Subcutaneous adipose tissue (tissue), 4 donors: ENCODE data around the gene TMEM9B. TPM values are rescaled to one million over a fixed set of nuclear protein-coding genes. Genes with fewer than 3 reads are reported as not detected.

Experiments used
- total RNA-seq, 4 donors: library from RNA; depleted of rRNA; stranded (reverse); fragments of >200 nt; gene quantifications; one replicate each; pipeline ENCODE4 v1.1.0, GENCODE V29; 2016
- TF ChIP-seq, protein P1 (sequence below): fragments of 450-650 bp; IDR thresholded peaks from one replicate; pipeline ENCODE4 v1.5.1; 2016; ENCODE audit warnings: low read depth, mild to moderate bottlenecking, control low read depth, antibody characterized with exemption, moderate library complexity

TMEM9B gene
- total RNA-seq, 4 donors from 2014 or later, result 37.1 to 56.8 (median 47.0) TPM

DNA sequence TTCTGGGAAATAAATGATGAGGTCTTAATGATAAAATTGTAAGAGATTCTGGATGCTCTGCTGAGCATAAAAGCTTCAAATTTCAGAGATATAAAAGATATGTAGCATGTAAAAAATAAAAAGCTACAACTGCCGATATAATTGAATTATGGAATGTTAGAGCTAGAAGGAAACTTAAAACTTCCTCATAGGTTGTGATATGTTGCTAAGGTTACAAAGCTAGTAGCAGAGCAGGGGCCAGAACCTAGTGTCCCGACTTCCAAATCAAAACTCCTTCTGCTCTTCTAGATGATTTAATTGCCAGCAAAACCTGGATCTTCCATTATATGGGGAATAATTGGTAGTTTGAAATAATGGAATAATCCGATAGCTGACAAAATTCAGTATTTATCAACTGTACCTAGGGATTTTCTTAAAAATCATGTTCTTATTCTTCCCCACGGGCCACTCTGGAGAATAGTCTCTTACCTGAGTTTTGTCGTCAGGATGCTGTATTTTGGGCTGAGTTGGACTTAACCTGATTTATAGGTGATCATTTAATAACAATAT is 21.6 kb downstream of the TMEM9B start, which contains the start of gene ASCL3:
TSS of gene ASCL3 (minus strand) at position 499 of the 549 bp plus-strand sequence. CDS start 4,855 bp downstream, outside the sequence.
- TF ChIP-seq, protein P1, sequence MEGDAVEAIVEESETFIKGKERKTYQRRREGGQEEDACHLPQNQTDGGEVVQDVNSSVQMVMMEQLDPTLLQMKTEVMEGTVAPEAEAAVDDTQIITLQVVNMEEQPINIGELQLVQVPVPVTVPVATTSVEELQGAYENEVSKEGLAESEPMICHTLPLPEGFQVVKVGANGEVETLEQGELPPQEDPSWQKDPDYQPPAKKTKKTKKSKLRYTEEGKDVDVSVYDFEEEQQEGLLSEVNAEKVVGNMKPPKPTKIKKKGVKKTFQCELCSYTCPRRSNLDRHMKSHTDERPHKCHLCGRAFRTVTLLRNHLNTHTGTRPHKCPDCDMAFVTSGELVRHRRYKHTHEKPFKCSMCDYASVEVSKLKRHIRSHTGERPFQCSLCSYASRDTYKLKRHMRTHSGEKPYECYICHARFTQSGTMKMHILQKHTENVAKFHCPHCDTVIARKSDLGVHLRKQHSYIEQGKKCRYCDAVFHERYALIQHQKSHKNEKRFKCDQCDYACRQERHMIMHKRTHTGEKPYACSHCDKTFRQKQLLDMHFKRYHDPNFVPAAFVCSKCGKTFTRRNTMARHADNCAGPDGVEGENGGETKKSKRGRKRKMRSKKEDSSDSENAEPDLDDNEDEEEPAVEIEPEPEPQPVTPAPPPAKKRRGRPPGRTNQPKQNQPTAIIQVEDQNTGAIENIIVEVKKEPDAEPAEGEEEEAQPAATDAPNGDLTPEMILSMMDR, result no peak

DNA sequence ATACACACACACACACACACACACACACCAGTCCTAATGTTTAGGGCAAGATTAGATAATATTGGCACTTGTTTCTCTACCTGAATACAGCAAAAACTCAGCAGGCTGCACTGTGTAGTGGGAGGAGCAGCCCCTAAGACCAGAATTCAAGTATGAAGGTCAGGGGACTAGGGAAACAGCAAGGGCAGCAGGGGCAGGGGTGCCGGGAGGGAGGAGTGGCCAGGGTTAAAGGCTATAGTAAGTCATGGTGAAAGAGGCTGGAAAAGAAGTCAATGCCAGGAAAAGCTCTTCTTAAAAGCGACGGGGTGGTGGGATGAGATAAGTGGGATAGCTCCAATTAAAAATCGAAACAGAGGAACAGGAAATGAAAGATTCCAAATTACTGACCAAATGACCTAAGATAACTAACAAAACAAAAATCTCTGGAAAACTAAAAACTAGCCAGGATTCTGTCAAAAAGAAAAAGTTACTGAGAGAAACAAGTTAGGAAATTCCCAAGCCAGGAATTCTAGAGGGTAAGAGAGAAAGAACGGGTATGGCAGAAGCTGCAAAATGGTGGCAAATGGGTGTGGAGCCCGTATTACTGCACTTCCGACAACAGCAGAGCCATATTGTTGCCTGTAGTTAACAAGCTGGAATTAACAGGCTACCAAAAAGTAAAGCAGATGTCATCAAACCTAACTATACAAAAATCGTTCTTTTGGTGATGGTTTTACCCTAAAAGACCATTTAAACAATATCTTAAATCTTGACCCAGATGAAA is 22.7 kb downstream of the TMEM9B start:
- TF ChIP-seq, protein P1, result no peak

DNA sequence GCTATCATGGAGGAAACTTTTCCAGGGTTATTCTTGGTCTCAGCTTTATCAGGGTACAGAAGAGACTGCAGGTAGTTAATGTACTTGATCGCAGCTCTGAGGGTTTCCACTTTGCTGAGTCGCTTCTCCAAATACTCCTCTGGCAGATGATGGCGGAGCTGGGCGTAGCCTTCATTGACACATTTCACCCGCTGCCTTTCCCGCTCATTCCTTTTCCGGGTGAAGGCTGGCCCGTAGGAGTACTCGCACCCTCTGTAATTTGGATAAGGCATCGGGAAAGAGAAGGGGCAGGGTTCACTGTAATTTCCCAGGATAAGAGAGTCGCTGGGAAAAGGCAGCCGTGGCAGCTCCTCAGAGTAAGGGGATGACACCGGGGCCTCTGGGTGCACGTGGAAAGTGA is 26.6 kb downstream of the TMEM9B start:
- TF ChIP-seq, protein P1, result no peak

DNA sequence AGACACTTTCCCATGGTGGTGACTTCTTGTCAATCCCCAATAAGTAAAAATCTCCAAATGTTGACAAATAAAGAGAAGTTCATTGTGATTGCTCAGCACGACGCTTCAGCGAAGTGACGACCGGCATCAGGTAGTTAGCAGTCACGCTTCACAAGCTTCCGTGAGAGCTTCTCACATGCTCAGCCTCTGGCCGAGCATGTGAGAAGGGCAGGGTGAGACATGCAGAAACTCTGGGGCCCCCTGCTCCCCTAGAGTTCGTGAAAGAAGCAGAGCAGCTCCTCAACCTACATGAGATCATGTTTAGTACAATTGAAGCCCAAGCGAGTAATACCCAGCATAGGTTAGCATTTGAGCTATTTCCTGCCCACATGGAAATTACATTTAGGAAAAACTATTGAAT is 27.1 kb downstream of the TMEM9B start:
- TF ChIP-seq, protein P1, result no peak

DNA sequence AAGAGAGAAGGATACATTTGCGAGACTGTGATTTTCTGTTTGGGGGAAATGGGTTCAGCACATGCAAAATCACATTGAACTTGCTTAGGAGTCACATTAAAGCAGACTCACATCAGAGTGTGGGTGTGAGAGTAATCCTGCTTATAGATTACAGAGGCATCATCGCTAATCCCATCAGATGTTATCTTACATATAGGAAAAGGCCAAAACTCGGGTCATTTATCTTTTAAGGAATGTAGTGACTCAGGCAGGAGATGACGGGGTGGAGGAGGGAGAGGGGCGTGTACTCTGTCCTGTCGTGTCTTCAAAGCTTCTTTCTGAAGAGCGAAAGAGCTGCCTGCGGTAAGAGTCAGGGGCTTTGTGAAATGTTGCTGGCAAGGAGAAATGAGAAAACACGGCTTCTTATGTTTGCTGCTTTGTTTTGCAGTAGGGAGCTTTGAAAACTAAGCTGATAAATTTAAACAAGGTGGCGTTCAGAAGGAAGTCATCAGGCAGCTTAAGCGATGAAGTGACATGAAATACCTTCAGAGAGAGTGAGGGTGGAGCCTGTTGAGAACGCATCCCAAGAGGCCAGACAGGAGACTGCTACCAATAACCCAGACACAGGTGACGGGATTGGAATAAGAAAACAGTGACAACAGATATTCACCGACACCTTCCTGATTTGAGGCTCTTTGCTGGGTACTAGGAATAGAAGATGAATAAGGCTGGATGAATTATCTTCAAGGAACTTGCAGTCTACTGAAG is 29.3 kb downstream of the TMEM9B start:
- TF ChIP-seq, protein P1, result no peak

DNA sequence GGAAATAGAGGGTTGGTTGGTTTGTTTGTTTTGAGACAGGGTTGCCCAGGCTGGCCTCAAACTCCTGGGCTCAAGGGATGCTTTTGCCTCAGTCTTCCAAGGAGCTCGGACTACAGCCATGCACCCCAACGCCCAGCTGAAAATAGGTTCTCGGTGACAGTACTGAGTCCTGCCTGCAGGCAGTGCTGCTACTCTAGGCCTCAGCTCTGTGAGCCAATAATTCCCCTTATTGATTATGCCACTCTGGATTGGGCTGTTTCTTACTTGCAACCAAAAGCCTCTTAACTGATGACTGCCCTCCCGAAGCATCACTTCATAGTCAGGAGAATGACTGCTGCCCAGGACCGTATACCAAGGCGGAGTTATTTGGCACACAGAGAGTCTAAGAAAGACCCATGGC is 30.3 kb downstream of the TMEM9B start:
- TF ChIP-seq, protein P1, result no peak
